ENCODE data around the gene CORO1A. TPM values are rescaled to one million over a fixed set of nuclear protein-coding genes. Genes with fewer than 3 reads are reported as not detected.
"Not testable (repeated sequence)": the region's sequence is repeated elsewhere in the genome, so short reads cannot be mapped to it uniquely, and the experiment has no call there.

Gene CORO1A
- polyA plus RNA-seq, 4 donors: 9.2 to 12.3 (median 11.2) TPM

DNA sequence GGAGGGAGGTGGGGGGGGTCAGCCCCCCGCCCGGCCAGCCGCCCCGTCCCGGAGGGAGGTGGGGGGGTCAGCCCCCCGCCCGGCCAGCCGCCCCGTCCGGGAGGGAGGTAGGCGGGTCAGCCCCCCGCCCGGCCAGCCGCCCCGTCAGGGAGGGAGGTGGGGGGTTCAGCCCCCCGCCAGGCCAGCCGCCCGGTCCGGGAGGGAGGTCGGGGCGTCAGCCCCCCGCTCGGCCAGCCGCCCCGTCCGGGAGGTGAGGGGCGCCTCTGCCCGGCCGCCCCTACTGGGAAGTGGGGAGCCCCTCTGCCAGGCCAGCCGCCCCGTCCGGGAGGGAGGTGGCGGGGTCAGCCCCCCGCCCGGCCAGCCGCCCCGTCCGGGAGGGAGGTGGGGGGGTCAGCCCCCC is 14.0 kb upstream of the CORO1A start:
- DNase-seq (ENCODE audit: low read depth in 4 of 4, low spot score in 3 of 4): not testable (repeated sequence)

DNA sequence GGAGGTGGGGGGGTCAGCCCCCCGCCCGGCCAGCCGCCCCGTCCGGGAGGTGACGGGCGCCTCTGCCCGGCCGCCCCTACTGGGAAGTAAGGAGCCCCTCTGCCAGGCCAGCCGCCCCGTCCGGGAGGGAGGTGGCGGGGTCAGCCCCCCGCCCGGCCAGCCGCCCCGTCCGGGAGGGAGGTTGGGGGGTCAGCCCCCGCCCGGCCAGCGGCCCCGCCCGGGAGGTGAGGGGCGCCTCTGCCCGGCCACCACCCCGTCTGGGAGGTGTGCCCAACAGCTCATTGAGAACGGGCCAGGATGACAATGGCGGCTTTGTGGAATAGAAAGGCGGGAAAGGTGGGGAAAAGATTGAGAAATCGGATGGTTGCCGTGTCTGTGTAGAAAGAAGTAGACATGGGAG is 13.3 kb upstream of the CORO1A start:
- DNase-seq (ENCODE audit: low read depth in 4 of 4, low spot score in 3 of 4): not testable (repeated sequence)

DNA sequence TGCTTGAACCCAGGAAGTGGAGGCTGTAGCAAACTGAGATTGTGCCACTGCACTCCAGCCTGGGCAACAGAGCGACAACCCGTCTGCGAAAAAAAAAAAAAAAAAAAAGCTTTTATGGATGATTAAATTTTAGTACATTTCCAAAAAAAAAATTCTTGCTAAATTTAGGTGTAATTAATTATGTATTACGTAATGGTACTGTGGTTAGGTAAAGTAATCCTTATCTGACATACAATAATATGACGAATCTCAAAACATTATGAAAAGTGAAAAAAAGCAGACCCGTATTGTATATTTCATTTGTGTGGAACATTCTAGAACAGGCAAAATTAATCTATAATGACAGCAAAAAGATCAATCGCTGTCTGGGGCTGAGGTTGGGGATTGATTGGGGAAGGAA is 10.3 kb upstream of the CORO1A start:
- DNase-seq (ENCODE audit: low read depth in 4 of 4, low spot score in 3 of 4): no peak

GRCh38 chr16:30176876-30177275 is 6.5 kb upstream of the CORO1A start:
- DNase-seq (ENCODE audit: low read depth in 4 of 4, low spot score in 3 of 4): not testable (repeated sequence)

DNA sequence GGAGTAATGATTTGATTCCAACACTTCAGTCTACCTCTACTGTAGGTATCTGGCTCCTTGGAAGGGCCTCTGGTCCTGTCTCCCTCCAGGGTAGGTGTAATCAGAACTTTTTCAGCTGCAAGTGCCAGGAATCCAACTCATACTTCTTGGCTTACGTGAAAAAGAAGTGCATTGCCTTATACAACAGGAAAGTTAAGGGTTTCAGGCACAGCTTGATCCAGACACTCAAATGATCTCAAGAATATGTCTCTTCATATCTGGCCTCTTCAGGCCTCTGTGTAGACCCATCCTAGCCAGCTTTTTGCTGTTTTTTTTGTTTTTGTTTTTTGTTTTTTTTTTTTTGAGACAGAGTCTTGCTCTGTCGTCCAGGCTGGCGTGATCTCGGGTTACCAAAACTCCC is 4.2 kb upstream of the CORO1A start:
- no peak for DNase-seq (ENCODE audit: low read depth in 4 of 4, low spot score in 3 of 4)

GRCh38 chr16:30179931-30180330 is 3.5 kb upstream of the CORO1A start:
- DNase-seq (ENCODE audit: low read depth in 4 of 4, low spot score in 3 of 4): no peak

DNA sequence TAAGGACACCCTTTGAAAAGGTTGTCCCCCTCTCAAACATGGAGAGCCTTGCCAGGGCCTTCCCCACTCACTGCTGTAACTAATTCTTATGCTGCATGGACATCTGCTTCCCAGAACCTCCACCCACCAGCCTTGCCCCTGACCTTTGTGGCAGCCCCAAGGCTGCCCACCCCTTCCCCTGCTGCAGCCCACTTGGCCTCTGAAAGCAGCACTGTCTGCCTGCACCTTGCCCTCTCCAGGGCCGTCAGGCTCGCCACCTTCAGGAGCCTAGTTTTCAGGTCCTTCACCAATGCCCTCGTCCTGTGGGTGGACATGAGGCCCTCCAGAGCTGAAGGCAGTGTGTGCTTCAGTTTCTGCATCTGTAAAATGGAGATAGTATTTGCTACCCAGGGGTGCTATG is 2.7 kb upstream of the CORO1A start:
- no peak for DNase-seq (ENCODE audit: low read depth in 4 of 4, low spot score in 3 of 4)

DNA sequence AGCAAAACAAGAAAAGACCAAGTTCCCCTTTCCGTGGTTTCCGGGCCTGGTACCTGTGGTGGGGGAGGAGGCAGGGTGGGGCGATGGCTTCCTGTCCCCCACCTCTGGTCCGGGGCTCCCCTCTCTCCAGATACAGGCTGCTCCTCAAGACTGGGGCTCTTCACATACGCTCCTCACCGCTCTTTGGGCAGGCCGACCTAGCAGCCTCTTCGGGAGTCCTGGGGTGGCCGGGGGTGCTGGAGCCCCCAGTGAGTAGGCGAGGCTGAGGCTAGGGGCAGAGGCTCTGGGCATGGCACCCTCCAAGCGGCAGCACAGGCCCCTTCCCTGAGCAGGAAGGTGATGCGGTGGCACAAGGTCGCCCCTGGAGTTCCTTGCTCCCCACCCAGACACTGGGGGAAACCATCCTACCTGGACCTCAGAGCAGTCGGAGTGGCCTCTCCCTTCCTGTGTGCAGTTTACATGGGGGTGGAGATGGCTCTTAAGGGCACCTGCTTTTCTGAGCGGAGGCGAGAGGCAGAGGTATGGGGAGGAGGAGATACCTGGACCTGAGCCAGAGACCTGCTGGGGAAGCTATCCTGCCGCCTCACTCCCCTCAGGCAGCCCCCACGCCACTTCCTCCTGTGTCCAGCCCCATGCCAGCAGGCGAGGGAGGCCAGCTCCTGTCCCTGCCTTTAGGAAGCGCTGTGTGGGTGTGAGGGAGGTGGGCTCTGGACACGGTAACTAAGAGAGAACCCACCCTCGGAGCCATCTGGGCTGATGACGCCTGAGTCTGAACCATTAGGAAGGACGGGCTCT is 891 bp downstream of the CORO1A start:
- no peak for DNase-seq (ENCODE audit: low read depth in 4 of 4, low spot score in 3 of 4)

DNA sequence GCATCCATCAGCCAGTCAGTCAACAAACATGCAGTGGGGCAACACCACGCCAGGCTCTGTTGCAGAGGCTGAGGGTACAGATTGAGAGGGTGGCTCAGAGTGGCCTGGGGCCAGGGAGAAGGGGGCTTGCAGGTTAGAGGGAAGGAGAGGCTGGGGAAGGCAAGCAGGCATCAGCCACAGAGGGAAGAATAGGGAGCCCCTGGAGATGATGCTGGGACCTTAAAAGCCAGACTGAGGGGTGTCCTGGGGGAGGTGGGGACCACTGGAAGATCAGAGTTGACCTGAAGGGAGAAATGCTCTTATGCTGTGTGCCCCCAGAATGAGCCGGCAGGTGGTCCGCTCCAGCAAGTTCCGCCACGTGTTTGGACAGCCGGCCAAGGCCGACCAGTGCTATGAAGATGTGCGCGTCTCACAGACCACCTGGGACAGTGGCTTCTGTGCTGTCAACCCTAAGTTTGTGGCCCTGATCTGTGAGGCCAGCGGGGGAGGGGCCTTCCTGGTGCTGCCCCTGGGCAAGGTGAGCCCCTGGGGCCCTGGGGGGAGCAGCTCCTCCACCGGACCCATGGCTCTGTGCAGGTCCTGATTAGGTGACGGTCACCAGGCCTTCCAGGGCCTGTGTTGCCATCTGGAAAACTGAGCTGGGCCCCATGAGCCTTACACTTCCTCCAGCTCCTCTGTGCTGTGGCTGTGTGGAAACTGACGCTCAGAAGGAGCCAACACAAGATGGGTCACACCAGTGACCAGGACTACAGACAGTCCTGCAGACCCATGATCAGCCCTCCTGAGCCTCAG is 1.7 kb downstream of the CORO1A start:
- no peak for DNase-seq (ENCODE audit: low read depth in 4 of 4, low spot score in 3 of 4)

- DNase-seq (ENCODE audit: low read depth in 4 of 4, low spot score in 3 of 4): no peak
Measured at GRCh38 chr16:30185683-30186421, 2.5 kb downstream of the CORO1A start.

- DNase-seq (ENCODE audit: low read depth in 4 of 4, low spot score in 3 of 4): no peak
Measured at GRCh38 chr16:30186444-30186781, 3.0 kb downstream of the CORO1A start.

- DNase-seq (ENCODE audit: low read depth in 4 of 4, low spot score in 3 of 4): no peak
Measured at GRCh38 chr16:30186782-30187555, 3.6 kb downstream of the CORO1A start.

GRCh38 chr16:30187556-30187865 is 4.1 kb downstream of the CORO1A start:
- DNase-seq (ENCODE audit: low read depth in 4 of 4, low spot score in 3 of 4): no peak

GRCh38 chr16:30187971-30188561 is 4.7 kb downstream of the CORO1A start:
- DNase-seq (ENCODE audit: low read depth in 4 of 4, low spot score in 3 of 4): no peak

- DNase-seq (ENCODE audit: low read depth in 4 of 4, low spot score in 3 of 4): not testable (repeated sequence)
Measured at GRCh38 chr16:30191158-30191557, 7.8 kb downstream of the CORO1A start.

GRCh38 chr16:30193098-30193497 is 9.7 kb downstream of the CORO1A start:
- DNase-seq (ENCODE audit: low read depth in 4 of 4, low spot score in 3 of 4): not testable (repeated sequence)

DNA sequence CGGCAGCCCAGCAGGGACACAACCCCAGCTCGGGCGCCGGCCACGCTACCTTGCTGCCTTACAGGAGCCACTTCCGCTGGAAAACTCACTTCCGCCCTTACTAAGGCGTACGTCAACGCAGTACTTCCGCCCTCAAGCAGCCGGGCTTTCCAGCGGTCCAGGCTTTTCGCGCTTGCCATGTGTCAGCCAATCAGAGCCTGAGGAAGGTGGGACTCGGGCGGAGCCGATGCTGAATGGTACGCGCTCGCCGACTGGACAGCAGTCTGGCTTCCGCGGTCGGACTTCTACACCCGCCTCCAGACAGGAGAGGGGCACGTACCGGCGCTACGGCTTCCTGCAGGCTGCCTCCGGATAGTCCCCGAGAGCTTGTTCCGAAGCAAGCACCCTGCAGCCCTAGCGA is 10.2 kb downstream of the CORO1A start, which contains the start of the genes BOLA2B and SLX1A:
Gene BOLA2B (minus strand): TSS at position 52 of the 400 bp plus-strand sequence. CDS start 71 bp downstream, outside the sequence.
Gene SLX1A (plus strand): TSS at position 261 of the 400 bp plus-strand sequence. CDS start 210 bp downstream, outside the sequence.
- not testable (repeated sequence) for DNase-seq (ENCODE audit: low read depth in 4 of 4, low spot score in 3 of 4)

DNA sequence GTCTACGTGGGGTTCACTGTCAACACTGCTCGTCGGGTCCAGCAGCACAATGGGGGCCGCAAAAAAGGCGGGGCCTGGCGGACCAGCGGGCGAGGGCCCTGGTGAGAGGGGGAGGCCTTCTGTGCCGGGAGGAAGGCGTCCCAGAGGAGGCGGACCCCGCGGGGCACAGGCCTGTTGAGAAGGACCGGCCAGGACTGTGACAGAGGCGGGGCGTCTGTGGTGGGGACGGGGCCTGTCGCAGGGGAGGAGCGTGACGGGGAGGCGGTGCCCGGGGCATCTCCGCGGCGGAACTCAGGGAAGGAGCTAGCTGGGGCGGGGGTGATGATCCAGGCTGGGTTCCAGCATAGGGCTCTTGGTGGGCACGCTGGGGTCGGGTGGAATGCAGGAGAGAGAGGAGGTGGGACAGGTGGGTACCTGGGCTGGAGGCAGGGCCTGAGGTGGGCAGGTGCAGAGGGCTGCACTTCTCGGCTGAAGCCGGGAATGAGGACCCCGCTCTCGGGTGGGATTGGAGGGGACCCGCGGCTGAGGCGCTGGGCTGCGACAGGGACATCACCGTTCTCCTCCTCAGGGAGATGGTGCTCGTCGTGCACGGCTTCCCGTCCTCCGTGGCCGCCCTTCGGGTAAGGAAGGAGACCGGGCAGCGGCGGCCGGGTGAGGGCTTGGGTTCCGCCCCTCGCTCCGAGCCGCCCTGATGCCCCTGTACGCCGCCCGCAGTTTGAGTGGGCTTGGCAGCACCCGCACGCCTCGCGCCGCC is 10.9 kb downstream of the CORO1A start:
- not testable (repeated sequence) for DNase-seq (ENCODE audit: low read depth in 4 of 4, low spot score in 3 of 4)

GRCh38 chr16:30197001-30197400 is 13.6 kb downstream of the CORO1A start:
- DNase-seq (ENCODE audit: low read depth in 4 of 4, low spot score in 3 of 4): not testable (repeated sequence)
